GM04504 (cell line): Measurements from ENCODE around the gene SLCO2A1.

Source experiments
- DNase-seq: peaks from one replicate; pipeline ENCODE4 v3.0.0-alpha.2; 2012; ENCODE audit warnings: low read depth

The SLCO2A1 gene

DNA sequence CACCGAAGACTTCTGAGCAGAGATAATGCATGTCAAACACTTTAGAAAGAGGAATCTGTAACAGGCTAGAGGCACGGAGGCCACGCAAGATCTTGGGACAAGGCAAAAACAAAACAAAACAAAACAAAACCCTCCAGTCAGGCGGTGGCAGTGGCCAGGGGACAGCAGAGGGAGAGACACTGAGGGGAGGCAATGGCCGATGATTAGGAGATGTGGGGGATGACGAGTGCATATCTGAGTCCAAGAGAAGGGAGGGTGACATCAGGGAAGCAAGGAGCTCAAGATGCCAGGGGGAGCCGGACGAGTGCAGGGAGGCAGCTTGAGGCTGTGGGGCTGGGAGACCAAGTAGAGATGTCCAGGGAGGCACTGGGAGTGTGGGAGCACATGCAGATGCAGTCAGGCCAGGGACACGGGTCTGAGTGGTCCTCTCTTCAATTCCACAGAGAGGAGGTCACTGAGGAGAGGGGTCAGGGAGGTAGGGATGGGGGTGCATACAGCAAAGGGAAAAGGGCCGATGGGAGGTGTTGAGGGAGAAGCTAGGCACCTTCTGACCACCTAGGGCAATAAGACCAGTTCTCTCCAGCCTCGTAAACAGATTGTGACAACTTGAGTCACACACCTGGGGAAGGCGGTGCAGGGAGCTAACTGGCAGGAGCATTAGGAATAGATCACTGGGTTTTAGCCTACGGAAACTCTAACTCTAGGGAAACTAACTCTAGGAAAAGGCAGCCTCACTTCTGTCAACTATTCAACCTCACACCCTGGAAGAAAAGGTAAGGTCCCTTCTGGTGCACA lies 29.6 kb downstream of the SLCO2A1 start:
- no peak for DNase-seq

- DNase-seq, result no peak
These were observed 31.0 kb downstream of the SLCO2A1 start for GRCh38 chr3:133998691-133999241.

GRCh38 chr3:133997871-133998635 lies 31.7 kb downstream of the SLCO2A1 start:
- no peak for DNase-seq

DNA sequence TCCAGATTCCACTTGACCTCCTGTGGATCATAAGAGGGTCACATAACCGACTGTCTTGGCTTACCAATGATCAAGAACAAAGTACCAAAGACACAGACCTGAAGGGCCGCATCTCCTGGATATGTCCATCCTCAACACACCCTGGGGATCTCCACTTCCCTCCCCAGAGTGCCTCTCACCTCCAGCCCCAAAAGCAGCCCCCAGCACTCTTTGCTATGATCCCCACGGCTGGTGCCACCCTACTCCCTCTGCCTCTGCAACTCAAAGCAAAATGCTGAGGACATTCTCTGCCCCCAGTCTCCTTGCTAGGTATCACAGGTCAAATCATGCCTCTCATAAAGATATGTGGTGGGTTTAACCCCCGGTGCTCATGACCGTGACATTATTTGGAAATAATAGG lies 32.7 kb downstream of the SLCO2A1 start:
- DNase-seq, result no peak

GRCh38 chr3:133996251-133996661 lies 33.5 kb downstream of the SLCO2A1 start:
- no peak for DNase-seq

DNA sequence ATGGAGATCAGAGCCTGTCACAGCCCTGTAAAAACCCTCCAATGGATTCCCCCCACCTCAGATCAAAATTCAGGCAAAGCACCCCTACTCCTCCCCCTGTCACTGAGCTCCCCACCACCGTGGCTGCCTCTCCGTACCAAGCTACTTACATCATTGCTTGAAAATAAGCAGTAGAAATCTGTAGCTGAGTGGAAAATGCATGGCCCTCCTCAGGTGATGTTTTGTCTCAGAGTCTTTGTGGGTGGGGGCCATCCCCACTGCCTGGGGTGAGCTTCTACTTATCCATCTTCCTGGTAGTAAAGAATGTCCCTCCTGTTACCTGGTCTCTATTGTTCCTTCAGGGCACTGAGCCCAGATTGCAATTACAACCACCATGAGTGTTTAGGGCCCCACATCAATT lies 34.5 kb downstream of the SLCO2A1 start:
- DNase-seq, result no peak

DNA sequence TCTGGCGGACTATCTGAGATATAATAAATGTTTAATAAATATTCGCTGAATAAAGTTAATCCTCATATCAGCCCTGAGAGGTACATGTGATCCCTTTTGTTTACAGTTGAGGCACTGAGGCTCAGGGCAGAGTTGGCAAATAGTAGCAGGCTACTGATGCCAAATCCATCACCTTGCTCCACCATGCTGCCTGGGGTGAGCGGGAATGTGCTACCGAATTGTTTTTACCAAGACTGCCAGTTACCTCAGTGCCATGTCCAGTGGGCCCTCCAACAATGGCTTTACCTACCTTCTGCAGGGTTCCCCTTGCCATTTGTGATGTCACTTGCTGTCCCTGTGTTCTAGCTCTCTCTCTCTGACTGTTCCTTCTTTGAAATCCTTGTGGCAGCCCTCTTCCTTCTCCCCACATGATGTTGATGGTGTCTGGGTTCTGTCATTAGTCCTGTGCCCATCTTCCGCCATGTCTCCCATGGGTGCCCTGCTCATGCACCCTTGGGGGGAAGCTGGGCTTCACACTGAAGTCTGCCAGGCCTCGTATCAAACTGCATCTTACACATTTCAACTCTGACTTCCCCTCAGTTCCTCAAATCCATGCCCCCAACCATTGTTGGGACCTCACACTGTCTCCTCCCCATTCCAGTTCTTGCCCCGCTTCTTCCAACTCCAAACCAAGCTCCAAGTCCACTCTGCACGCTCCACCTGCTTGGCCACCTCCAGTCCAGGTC lies 35.4 kb downstream of the SLCO2A1 start:
- DNase-seq, result no peak

DNA sequence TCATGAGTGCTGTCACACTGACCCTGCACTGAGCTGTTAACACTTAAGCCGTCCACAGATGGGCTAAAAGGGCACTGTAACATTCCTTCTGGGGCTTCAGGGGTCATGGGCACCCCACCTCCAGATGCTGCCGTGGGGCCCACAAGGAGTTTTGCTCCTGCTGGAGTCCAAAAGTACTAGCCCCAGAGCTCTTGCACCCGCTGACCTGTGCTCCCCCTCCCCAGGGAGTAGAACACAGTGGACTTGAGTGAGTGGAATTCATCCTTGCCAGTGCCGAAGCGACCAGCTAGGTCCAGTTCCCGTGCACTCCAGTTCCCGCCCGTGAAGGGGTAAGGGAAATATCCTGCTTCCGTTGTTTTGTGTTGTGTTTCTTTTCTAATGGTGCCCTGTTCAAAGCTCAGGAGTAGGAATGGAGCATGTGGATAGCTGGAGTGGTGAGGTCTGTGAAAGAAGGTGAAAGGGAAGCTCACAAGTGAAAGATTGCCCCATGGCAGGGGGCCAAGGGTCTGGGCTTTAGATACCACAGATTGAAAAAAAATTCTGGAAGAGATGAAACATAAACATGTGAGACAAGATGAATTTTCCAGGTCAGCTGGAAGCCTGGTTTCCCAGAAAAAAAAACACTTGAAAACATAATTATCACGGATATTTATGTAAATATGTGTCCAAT lies 36.6 kb downstream of the SLCO2A1 start:
- DNase-seq, result no peak

GRCh38 chr3:133992381-133992780 lies 37.3 kb downstream of the SLCO2A1 start:
- DNase-seq, result no peak

GRCh38 chr3:133991637-133992036 lies 38.1 kb downstream of the SLCO2A1 start:
- DNase-seq, result no peak

DNA sequence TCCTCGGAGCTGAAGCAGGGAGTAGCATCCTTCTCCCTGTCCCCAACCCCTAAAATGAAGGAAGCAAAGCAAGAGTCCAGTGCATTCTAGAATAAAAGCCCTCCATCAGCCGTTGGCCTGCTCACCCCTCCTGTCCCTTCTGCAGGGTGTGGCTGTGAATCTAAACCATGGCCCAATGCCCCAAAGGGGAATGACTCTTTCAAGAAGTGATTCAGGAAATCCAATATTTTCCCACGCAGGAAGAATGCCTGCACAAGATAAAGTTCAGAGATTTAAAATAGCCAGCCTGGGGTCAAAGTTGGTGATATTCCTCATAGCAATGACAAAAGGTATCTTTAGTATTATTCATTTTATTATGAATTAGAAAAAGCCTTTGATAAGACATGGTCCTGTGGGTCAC lies 38.5 kb downstream of the SLCO2A1 start:
- DNase-seq, result peak; percentile 4

DNA sequence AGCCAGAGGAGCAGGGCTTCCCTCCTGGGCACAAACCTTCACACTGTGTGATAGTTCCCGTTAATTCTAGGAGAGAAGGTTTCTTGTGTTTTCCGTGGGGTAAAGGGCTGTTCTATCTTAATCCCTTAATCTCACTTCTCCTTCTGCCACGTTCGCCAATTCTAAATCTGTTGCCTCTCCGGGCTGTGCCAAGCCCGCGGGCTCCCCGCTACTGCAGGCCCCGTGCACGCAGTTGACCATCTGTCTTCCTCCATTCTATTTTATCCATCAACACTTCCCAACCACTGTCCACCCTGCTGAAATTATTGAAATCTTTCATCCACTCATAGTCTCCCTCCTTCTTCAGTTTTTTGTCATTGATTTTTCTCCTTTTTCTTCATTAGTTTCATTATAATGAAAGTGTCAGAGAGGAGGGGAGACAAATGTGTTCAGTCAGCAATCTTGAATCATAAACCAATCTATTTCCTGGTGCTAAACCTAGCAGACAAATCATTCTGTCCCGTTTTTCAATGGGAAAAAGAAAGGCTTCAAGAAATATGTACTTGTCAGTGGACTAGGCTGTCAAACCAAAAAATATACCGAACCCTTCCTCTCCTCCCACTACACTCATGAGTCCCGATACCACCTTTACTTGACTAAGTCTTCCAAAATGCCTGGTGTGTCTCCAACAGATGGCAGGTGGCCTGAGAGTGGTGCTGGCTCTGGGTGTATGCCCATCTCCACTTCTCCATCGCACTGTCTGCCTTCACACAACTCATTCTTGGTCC lies 39.6 kb downstream of the SLCO2A1 start:
- no peak for DNase-seq

GRCh38 chr3:133988631-133989161 lies 41.0 kb downstream of the SLCO2A1 start:
- DNase-seq, result no peak

GRCh38 chr3:133987948-133988484 lies 41.7 kb downstream of the SLCO2A1 start:
- no peak for DNase-seq

DNA sequence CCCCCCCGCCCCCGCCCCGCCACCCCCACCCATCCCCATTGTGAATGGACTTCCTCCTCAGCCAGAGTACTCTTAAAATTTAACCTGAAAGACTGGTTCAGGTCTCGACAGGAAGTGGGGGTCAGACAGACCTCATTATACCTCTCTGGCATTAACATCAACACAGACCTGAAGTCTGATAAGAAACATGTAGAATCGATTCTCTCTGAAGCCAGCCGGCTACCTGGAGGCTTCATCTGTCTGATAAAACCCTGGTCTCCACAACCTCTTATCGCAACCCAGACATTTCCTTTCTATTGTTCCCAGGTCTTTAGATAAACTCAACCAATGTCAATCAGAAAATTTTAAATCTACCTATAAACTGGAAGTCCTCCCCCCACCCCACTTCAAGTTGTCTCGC lies 42.6 kb downstream of the SLCO2A1 start:
- DNase-seq, result no peak

- no peak for DNase-seq
These were observed 43.4 kb downstream of the SLCO2A1 start for GRCh38 chr3:133986311-133986710.

DNA sequence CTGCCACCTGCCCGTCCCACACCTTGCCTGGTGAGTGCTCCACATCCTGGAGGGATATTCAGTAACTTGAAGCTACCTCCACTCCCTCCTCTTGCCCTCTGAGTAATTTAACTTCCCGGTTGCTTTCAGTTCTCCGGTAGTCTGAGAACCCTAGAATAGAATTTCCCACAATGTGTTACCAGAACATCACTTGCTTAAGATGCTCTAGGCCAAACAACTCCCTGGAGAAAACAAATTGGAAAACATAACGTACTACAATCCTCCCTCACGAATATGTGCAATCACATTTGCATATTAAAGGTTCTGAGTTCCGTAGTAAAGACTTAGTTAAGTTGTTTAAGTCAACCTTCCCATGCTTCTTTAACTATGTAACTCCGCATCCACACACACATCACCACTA lies 44.8 kb downstream of the SLCO2A1 start:
- DNase-seq, result no peak

GRCh38 chr3:133983576-133984560 lies 45.9 kb downstream of the SLCO2A1 start:
- DNase-seq, result no peak

- DNase-seq, result no peak
These were observed 46.6 kb downstream of the SLCO2A1 start for GRCh38 chr3:133983126-133983525.
